ELF-1 (cell line): Measurements from ENCODE around the gene UCHL5.
A peak's percentile ranks its signal among the peaks of the same experiment; 100 is the strongest.

Experiments used
- DNase-seq: peaks from one replicate; pipeline ENCODE4 v3.0.0-alpha.2; 2016; ENCODE audit warnings: low read depth, low spot score

Gene UCHL5, protein sequence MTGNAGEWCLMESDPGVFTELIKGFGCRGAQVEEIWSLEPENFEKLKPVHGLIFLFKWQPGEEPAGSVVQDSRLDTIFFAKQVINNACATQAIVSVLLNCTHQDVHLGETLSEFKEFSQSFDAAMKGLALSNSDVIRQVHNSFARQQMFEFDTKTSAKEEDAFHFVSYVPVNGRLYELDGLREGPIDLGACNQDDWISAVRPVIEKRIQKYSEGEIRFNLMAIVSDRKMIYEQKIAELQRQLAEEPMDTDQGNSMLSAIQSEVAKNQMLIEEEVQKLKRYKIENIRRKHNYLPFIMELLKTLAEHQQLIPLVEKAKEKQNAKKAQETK

GRCh38 chr1:193059282-193060114, at the start of gene UCHL5, which contains the start of gene RO60:
TSS of gene UCHL5 (minus strand) at chr1:193059360. CDS start at chr1:193059260, 100 bp downstream.
TSS of gene RO60 (plus strand) at chr1:193059612. CDS start at chr1:193069055, 9,443 bp downstream.
- peak; percentile 99 for DNase-seq

DNA sequence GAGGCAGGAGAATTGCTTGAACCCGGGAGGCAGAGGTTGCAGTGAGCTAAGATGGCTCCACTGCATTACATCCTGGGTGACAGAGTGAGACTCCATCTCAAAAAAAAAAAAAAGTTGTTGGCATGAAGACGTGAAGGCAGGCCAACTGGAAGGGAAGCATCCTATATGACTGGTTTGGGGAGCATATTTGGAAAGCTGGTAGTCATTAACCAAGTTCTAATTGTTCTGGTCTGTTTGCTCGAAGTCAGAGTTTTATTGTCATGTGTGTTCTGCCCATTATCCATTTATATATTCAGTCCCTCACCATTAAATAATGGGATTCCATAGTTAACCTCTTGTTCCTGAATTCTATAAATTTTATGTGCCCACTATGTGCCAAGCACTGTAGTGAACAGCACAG, 49.3 kb upstream of the UCHL5 start:
- no peak for DNase-seq

DNA sequence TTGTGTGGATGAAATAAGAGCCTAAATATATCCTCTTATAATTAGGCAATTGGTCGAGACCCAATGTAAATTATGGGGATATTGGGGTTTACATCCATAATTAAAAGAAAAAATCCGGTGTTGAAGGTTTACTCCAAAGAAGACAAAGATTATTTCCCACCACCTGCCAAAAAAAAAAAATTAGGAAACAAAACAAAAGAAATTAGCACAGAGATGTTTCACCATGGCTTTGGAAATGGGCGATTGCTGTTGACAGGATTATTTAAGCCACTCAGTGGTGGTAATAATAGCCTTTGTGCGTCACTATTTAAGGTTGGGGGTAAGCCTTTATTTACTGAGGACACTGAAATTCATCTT, 46.6 kb upstream of the UCHL5 start:
- no peak for DNase-seq

- DNase-seq, result peak; percentile 80
Observed at GRCh38 chr1:193104907-193105820, 46.0 kb upstream of the UCHL5 start, which contains the start of gene GLRX2. TSS of gene GLRX2 (minus strand) at chr1:193105414. CDS start at chr1:193105382, 32 bp downstream.

GRCh38 chr1:193104502-193104906, 45.3 kb upstream of the UCHL5 start:
- peak; percentile 74 for DNase-seq

- no peak for DNase-seq
Observed at GRCh38 chr1:193103759-193104501, 44.8 kb upstream of the UCHL5 start.

- DNase-seq, result no peak
Observed at GRCh38 chr1:193102662-193103061, 43.5 kb upstream of the UCHL5 start.

DNA sequence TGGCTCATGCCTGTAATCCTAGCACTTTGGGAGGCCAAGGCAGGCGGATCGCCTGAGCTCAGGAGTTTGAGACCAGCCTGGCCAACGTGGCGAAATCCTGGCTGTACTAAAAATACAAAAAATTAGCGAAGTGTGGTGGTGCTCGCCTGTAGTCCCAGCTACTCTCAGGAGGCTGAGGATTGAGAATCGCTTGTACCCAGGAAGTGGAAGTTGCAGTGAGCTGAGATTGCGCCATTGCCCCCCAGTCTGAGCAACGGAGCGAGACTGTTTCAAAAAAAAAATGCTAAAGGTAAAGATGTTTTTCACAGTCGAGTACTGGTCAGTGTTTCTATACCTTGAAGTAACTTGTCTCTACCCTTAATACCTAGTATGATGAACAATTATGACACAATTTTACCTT, 35.0 kb upstream of the UCHL5 start:
- no peak for DNase-seq

DNA sequence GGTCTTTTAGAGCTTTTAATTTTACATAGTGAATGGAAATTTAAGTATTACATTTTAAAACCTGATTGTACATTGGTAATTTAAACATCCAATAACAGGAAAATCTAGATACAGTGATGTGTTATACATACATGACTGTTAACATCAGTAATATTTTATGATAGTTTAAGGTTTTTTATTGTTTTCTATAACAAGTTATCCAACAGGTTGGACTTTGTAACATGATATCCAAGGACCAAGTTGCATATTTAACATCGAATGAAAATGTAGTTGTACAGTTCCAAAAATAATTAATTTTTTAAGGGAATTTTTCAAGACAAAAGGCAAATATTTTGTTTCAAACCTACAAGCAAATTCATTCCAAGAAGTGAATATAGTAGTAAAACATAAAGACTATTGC, 31.7 kb upstream of the UCHL5 start:
- no peak for DNase-seq

DNA sequence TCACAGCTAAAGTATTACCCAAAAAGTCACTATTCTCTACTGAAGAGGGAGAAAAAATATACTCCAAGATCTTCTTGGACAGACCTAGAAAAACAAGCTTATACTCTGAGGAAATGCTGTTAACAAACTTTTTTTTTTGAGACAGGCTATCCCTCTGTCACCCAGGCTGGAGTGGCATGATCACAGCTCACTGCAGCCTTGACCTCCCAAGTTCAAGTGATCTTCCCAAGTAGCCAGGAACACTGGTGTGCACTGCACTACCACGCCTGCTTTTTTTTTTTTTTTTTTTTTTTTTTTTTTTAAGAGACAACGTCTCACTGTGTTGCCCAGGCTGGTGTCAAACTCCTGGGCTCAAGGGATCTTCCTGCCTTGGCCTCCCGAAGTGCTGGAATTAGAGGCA, 28.7 kb upstream of the UCHL5 start:
- DNase-seq, result no peak

- no peak for DNase-seq
Observed at GRCh38 chr1:193086342-193086741, 27.2 kb upstream of the UCHL5 start.

DNA sequence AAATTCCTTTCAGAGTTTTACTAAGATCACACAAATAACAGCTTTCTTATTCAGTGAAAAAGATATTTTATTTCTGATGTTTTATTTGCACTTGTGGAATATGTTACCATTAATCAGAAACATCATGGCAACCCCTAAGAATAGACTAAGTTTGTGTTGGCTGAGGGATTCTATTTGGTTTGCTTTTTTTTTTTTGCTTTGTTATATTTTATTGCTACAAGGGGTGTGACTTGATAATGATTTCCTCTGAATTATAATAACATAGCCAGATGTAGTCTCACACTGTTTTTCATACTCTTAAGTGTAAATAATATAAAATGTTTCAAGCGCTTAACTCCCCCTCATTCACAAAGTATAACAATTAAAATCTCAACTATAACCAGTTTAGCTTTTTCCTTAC, 26.1 kb upstream of the UCHL5 start:
- no peak for DNase-seq

- DNase-seq, result no peak
Observed at GRCh38 chr1:193083365-193084088, 24.4 kb upstream of the UCHL5 start.

- DNase-seq, result no peak
Observed at GRCh38 chr1:193079187-193079586, 20.0 kb upstream of the UCHL5 start.

DNA sequence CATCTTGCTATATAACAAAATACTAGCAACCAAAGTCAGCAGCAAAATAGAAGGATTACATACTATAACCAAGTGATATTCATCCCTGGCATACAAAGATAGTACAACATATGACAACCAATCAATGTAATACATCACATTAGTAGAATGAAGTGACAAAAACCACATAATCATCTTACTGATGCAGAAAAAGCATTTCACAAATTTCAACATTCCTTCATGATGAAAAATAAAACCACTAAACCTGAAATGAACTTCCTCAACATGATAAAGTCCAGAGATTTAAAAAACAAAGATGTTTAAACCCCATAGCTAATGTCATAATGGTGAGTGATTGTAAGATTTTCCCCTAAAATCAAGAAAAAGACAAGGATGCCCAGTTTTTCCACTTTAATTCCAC, 18.8 kb upstream of the UCHL5 start:
- no peak for DNase-seq

DNA sequence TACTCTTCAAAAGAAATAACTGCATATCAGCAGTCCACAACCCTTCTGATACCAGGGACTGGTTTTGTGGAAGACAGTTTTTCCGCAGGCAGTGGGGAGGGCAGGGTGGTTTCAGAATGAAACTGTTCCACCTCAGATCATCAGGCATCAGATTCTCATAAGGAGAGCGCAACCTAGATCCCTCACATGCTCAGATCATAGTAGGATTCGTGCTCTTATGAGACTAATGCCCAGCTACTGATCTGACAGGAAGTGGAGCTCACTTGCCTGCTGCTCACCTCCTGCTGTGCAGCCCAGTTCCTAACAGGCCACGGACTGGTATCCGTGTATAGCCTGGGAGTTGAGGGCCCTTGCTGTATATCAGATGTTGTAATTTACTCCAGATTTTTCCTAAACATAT, 11.8 kb upstream of the UCHL5 start:
- DNase-seq, result no peak

GRCh38 chr1:193070386-193070753, 11.2 kb upstream of the UCHL5 start:
- DNase-seq, result no peak

GRCh38 chr1:193069748-193070385, 10.7 kb upstream of the UCHL5 start:
- no peak for DNase-seq

DNA sequence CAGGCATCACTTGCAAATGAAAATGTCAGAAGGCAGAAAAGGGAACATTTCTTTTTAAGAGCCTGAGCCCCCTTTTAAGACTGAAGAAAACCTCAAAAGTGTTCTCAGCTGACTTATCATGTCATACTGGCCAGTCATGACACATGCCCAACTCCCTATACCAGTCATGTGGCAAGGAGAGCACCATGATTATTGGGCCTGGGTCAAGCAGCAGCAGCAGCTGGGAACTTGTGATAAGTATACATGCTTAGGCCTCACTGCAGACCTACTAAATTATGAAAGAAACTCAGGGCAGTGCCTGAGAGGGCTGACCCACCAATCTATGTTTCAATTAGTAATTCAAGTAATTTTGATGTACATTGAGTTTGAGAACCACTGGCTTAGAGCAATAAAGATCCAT, 8.9 kb upstream of the UCHL5 start:
- no peak for DNase-seq

DNA sequence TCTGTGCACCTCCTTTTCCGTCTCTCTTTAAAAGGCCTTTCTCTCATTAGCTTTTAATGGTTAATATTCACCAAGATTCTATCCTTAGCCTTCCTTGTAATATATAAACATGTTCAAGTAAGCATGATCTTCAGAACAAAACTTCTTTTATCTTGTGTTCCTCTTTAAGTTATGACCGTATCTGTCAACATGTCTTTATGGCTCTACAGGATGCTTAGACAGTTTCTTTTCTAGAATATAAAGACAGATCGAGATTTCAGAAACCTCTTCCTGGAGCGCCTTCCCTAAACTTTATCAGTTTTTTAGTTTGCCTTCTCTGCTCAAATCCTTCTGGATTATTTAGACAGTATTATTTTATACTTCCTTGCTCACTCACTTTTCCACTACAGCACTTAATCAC, 7.4 kb upstream of the UCHL5 start:
- DNase-seq, result no peak
